ENCODE data around the gene DLG2.

- TF ChIP-seq CTCF (IDR thresholded peaks at IDR 0.05) = no peak
- TF ChIP-seq POLR2A (IDR thresholded peaks at IDR 0.05) = no peak
Observed at GRCh38 chr11:84071851-84072250, 1555.3 kb downstream of the DLG2 start.
